ENCODE data around the gene KMO.

The KMO gene

DNA sequence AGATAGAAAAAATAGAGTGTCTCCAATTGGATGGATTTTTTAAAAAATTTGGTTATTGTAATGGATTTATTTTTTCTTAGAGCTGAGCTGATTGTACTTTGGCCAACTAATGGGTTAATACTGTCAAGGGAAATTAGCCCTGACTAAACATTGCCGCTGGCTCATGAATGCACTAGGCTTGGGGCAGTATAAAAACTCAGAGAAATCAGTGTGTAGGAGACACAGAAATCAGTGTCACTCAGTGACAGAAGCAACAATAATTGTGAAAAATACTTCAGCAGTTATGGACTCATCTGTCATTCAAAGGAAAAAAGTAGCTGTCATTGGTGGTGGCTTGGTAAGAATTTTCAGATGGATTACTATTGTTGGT lies at the start of gene KMO:
KMO (plus strand) TSS at position 217 of the 370 bp plus-strand sequence; CDS start at position 284, 67 bp downstream.
- Histone ChIP-seq H3K27me3 (ENCODE audit: insufficient read depth, insufficient read length) (no peaks in the 10 kb centered on the region), H3K36me3 (ENCODE audit: insufficient read depth, insufficient read length, low read length) (no peaks in the 10 kb centered on the region), H3K4me1 (ENCODE audit: insufficient read depth, insufficient read length) (no peaks in the 10 kb centered on the region), H3K4me3 (ENCODE audit: insufficient read length, low read depth) (no peak within 1 kb of the TSS), H3K9ac (ENCODE audit: insufficient read length, low read depth) (no peak within 1 kb of the TSS), H3K9me3 (ENCODE audit: insufficient read depth, low read length) (no peaks in the 10 kb centered on the region)
- TF ChIP-seq SUZ12 (IDR thresholded peaks at IDR 0.05; ENCODE audit: extremely low read depth, insufficient read depth, insufficient read length) = no peak
- no peak for TF ChIP-seq YY1 (IDR thresholded peaks at IDR 0.05; ENCODE audit: insufficient read depth, insufficient read length)
- no peak for TF ChIP-seq ZNF274 (IDR thresholded peaks at IDR 0.05; ENCODE audit: low read depth, low read length)
- no peak for DNase-seq (ENCODE audit: low read depth, low spot score)

DNA sequence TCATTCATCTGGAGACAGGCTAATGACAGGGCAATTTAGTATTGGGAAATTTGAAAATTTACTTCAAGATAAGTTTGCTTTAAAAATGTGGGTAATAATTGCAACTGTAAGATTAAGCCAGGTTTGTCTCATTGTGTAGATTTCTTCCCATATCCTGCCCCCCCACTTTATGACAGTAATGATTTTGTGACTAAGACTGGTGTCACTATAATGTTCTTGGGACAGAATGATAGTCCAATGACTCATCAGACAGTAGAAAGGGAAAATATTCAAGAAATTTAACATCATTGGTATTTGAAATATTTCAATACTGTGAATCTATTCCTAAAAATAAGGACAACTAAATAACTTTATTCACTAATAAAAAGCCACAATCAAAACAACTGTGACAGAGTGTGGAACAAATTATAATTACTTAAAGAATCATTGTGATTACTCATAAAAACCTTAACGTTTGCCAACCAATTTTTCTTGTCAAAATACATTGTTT lies 49.4 kb upstream of the KMO start:
- no peaks in the 10 kb centered on the region for H3K36me3 ChIP-seq (ENCODE audit: insufficient read depth, insufficient read length, low read length)
- no peak overlapping the region for H3K4me3 ChIP-seq (ENCODE audit: insufficient read length, low read depth)
- no peak for DNase-seq (ENCODE audit: low read depth, low spot score)
- no peak for TF ChIP-seq YY1 (IDR thresholded peaks at IDR 0.05; ENCODE audit: insufficient read depth, insufficient read length)
- no peak for TF ChIP-seq SUZ12 (IDR thresholded peaks at IDR 0.05; ENCODE audit: extremely low read depth, insufficient read depth, insufficient read length)
- TF ChIP-seq ZNF274 (IDR thresholded peaks at IDR 0.05; ENCODE audit: low read depth, low read length) = no peak
- no peaks in the 10 kb centered on the region for H3K27me3 ChIP-seq (ENCODE audit: insufficient read depth, insufficient read length)
- H3K9me3 ChIP-seq (ENCODE audit: insufficient read depth, low read length) = 0 out of 2 replicates have a peak, but pooled peaks cover 4% of the 10 kb centered on the region
- H3K4me1 ChIP-seq (ENCODE audit: insufficient read depth, insufficient read length) = no peaks in the 10 kb centered on the region
- no peak overlapping the region for H3K9ac ChIP-seq (ENCODE audit: insufficient read length, low read depth)

DNA sequence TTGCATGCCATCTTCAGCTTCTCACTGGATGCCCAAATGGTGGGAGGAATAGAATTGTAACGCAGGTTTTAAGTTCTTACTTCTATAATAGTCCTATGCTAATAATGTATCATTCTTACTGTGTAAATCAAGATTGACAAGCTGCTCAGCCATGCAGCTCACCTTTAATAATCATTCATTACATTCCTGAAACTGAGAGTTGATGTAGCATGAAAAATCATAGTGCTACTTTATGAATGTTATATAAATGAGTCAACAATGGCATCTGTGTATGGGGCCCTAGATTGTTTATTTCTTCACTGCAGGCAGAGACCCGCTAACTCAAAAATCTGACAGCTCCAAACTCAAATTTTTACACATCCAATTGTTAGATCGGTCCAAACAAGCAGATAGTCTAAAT lies 47.0 kb upstream of the KMO start:
- Histone ChIP-seq H3K27me3 (ENCODE audit: insufficient read depth, insufficient read length) (no peaks in the 10 kb centered on the region), H3K9me3 (ENCODE audit: insufficient read depth, low read length) (0 out of 2 replicates have a peak, but pooled peaks cover 4% of the 10 kb centered on the region), H3K4me1 (ENCODE audit: insufficient read depth, insufficient read length) (no peaks in the 10 kb centered on the region), H3K9ac (ENCODE audit: insufficient read length, low read depth) (no peak overlapping the region), H3K4me3 (ENCODE audit: insufficient read length, low read depth) (no peak overlapping the region), H3K36me3 (ENCODE audit: insufficient read depth, insufficient read length, low read length) (no peaks in the 10 kb centered on the region)
- DNase-seq (ENCODE audit: low read depth, low spot score) = no peak
- TF ChIP-seq YY1 (IDR thresholded peaks at IDR 0.05; ENCODE audit: insufficient read depth, insufficient read length) (no peak), SUZ12 (IDR thresholded peaks at IDR 0.05; ENCODE audit: extremely low read depth, insufficient read depth, insufficient read length) (no peak), ZNF274 (IDR thresholded peaks at IDR 0.05; ENCODE audit: low read depth, low read length) (no peak)

DNA sequence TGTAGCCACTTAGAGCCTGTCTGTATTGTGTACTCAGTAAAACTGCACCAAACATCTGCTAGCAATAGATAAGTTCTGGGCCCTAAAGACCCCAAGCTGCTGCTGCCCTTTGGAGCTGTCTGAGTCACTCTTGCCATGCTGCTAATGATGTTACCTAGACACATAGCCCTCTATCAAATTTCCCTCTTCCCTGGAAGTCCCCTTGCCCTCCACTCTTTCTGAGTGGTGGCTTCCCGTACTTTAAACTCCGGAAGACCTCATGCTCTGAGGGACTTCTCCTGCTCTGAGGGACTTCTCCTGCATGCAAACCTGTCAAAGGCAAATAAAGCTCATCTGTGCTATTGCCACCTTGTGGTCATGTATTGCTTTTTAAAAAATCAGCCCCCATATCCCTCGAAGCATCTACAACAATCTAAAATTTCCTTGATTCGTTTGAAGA lies 46.6 kb upstream of the KMO start:
- TF ChIP-seq YY1 (IDR thresholded peaks at IDR 0.05; ENCODE audit: insufficient read depth, insufficient read length) (no peak), ZNF274 (IDR thresholded peaks at IDR 0.05; ENCODE audit: low read depth, low read length) (no peak), SUZ12 (IDR thresholded peaks at IDR 0.05; ENCODE audit: extremely low read depth, insufficient read depth, insufficient read length) (no peak)
- DNase-seq (ENCODE audit: low read depth, low spot score) = peak; percentile 35
- Histone ChIP-seq H3K36me3 (ENCODE audit: insufficient read depth, insufficient read length, low read length) (no peaks in the 10 kb centered on the region), H3K4me3 (ENCODE audit: insufficient read length, low read depth) (no peak overlapping the region), H3K9me3 (ENCODE audit: insufficient read depth, low read length) (0 out of 2 replicates have a peak, but pooled peaks cover 4% of the 10 kb centered on the region), H3K9ac (ENCODE audit: insufficient read length, low read depth) (no peak overlapping the region), H3K4me1 (ENCODE audit: insufficient read depth, insufficient read length) (no peaks in the 10 kb centered on the region), H3K27me3 (ENCODE audit: insufficient read depth, insufficient read length) (no peaks in the 10 kb centered on the region)

DNA sequence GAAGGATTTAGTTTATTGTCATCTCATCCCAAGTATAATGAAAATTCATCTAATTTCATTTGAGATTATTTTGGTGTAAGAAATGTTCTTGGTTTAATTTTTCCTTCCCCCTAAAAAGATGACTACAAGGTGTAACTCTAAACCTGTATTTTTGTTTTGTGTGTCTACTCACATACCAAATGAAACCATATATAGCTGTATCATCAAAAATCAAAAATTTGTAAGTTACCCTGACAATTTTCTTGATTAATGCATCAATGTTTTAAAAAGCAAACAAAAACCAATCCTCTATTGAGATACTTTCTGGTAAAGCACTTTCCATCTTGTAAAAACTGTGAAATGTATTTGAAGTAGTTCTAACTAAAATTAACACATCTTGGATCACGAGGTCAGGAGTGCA lies 43.4 kb upstream of the KMO start:
- no peak overlapping the region for H3K4me3 ChIP-seq (ENCODE audit: insufficient read length, low read depth)
- H3K9ac ChIP-seq (ENCODE audit: insufficient read length, low read depth) = no peak overlapping the region
- no peak for DNase-seq (ENCODE audit: low read depth, low spot score)
- H3K9me3 ChIP-seq (ENCODE audit: insufficient read depth, low read length) = 0 out of 2 replicates have a peak, but pooled peaks cover 4% of the 10 kb centered on the region
- H3K36me3 ChIP-seq (ENCODE audit: insufficient read depth, insufficient read length, low read length) = peaks cover 4% of the 10 kb centered on the region
- TF ChIP-seq YY1 (IDR thresholded peaks at IDR 0.05; ENCODE audit: insufficient read depth, insufficient read length) (no peak), ZNF274 (IDR thresholded peaks at IDR 0.05; ENCODE audit: low read depth, low read length) (no peak), SUZ12 (IDR thresholded peaks at IDR 0.05; ENCODE audit: extremely low read depth, insufficient read depth, insufficient read length) (no peak)
- no peaks in the 10 kb centered on the region for H3K4me1 ChIP-seq (ENCODE audit: insufficient read depth, insufficient read length)
- H3K27me3 ChIP-seq (ENCODE audit: insufficient read depth, insufficient read length) = no peaks in the 10 kb centered on the region

DNA sequence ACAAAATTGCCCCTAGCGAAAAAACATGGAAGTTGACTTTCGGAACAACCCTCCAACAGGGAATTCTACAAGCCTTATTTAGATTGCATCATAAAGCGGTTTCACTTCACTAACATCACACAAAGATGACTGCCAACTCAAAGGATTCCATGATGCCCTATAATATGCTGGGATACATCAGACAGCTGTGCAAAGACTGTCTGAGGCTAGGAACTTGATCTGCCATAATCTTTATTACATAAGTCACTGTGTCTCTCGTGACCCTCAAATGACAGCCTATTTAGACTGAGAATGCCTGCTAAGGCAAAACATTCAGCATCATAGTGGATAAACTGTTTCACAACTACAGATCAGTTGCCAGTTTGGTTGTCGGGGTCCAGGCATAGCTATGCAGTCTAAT lies 36.4 kb upstream of the KMO start:
- TF ChIP-seq SUZ12 (IDR thresholded peaks at IDR 0.05; ENCODE audit: extremely low read depth, insufficient read depth, insufficient read length) (no peak), ZNF274 (IDR thresholded peaks at IDR 0.05; ENCODE audit: low read depth, low read length) (no peak), YY1 (IDR thresholded peaks at IDR 0.05; ENCODE audit: insufficient read depth, insufficient read length) (no peak)
- Histone ChIP-seq H3K4me1 (ENCODE audit: insufficient read depth, insufficient read length) (no peaks in the 10 kb centered on the region), H3K27me3 (ENCODE audit: insufficient read depth, insufficient read length) (no peaks in the 10 kb centered on the region), H3K36me3 (ENCODE audit: insufficient read depth, insufficient read length, low read length) (peaks cover 65% of the 10 kb centered on the region), H3K4me3 (ENCODE audit: insufficient read length, low read depth) (no peak overlapping the region), H3K9ac (ENCODE audit: insufficient read length, low read depth) (no peak overlapping the region), H3K9me3 (ENCODE audit: insufficient read depth, low read length) (no peaks in the 10 kb centered on the region)
- DNase-seq (ENCODE audit: low read depth, low spot score) = no peak

DNA sequence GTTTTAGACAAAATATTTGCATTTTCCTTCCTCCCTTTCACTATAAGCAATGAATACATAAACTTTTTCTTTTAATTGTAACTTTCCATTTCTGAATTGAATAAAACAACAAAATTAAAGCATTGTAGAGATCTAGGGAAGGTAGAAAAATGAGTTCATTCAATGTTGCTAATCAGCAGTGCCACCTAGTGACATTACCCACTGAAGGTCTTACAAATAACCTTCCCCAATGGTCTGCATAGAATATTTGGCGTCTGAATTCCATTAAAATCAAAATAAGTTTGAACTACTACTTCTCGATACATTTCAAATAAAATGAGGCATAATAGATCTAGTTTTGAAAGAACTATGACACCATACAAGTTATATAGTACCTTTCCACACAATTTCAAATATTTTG lies 32.3 kb upstream of the KMO start:
- H3K36me3 ChIP-seq (ENCODE audit: insufficient read depth, insufficient read length, low read length) = peaks cover 91% of the 10 kb centered on the region

More for the DNA sequence above, 32.3 kb upstream of the KMO start:
- DNase-seq (ENCODE audit: low read depth, low spot score) = peak; percentile 38
- TF ChIP-seq YY1 (IDR thresholded peaks at IDR 0.05; ENCODE audit: insufficient read depth, insufficient read length) = no peak
- TF ChIP-seq SUZ12 (IDR thresholded peaks at IDR 0.05; ENCODE audit: extremely low read depth, insufficient read depth, insufficient read length) = no peak
- TF ChIP-seq ZNF274 (IDR thresholded peaks at IDR 0.05; ENCODE audit: low read depth, low read length) = no peak
- H3K27me3 ChIP-seq (ENCODE audit: insufficient read depth, insufficient read length) = no peaks in the 10 kb centered on the region
- no peak overlapping the region for H3K4me3 ChIP-seq (ENCODE audit: insufficient read length, low read depth)
- no peaks in the 10 kb centered on the region for H3K9me3 ChIP-seq (ENCODE audit: insufficient read depth, low read length)
- H3K9ac ChIP-seq (ENCODE audit: insufficient read length, low read depth) = no peak overlapping the region
- no peaks in the 10 kb centered on the region for H3K4me1 ChIP-seq (ENCODE audit: insufficient read depth, insufficient read length)

All from NT2/D1 (cell line).